MG63 (cell line): ENCODE data around the gene OSTM1. TPM values are rescaled to one million over a fixed set of nuclear protein-coding genes. Genes with fewer than 3 reads are reported as not detected.
"Not testable (repeated sequence)": the region's sequence is repeated elsewhere in the genome, so short reads cannot be mapped to it uniquely, and the experiment has no call there.

Experiments
- DNase-seq: peaks from one replicate; pipeline ENCODE4 v3.0.0-alpha.2; 2020
- H3K27me3 ChIP-seq: fragments of 250-450 bp; sonication (Bioruptor Pico); 2 replicates; pipeline ENCODE4 v1.5.1; 2020; ENCODE audit warnings: mild to moderate bottlenecking, moderate library complexity
- H3K36me3 ChIP-seq: fragments of 250-450 bp; sonication (Bioruptor Pico); 2 replicates; pipeline ENCODE4 v1.5.1; 2020; ENCODE audit warnings: mild to moderate bottlenecking, moderate library complexity
- H3K4me3 ChIP-seq: fragments of 250-450 bp; sonication (Bioruptor Pico); 2 replicates; pipeline ENCODE4 v1.5.1; 2020; ENCODE audit warnings: mild to moderate bottlenecking, moderate library complexity
- H3K9me3 ChIP-seq: fragments of 250-450 bp; sonication (Bioruptor Pico); 2 replicates; pipeline ENCODE4 v1.5.1; 2020; ENCODE audit warnings: mild to moderate bottlenecking, moderate library complexity
- total RNA-seq: library from RNA; depleted of rRNA; stranded (reverse); fragments of >200 nt; shearing (Covaris generic); gene quantifications from 2 replicates; pipeline ENCODE4 v1.2.3, GENCODE V29; 2014; ENCODE audit warnings: low replicate concordance; rRNA removed

Gene OSTM1
- total RNA-seq, 1 experiment from 2014 or later, result 21.5 TPM

GRCh38 chr6:108002365-108003221 is 71.9 kb downstream of the OSTM1 start:
- Histone ChIP-seq H3K36me3 (no peaks in the 10 kb centered on the region), H3K4me3 (no peak overlapping the region), H3K9me3 (no peaks in the 10 kb centered on the region), H3K27me3 (no peaks in the 10 kb centered on the region)
- peak; percentile 28 for DNase-seq

DNA sequence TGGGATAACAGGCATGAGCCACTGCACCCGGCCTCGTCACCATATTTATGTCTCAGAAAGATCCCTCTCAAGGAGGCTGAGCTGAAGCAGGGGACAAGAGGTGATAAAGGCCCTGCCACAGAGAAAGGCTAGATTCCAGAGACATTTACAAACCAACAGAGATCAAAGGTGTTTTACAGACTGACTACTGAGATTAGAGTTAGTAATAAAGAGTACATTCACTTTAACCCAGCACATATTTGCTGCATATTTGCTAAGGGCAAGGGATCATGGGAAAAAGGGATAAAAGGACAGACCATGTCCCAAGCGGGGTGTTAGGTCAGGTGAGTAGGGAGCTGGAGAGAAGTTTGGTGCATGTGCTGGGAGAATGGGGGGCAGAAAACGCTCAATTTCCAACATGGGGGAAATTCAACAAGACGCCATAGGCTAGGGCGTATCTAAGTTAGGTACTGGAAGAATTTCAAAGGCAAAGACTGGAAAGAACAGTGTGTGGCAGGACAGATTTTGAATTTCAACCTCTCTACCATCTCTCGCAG is 72.8 kb downstream of the OSTM1 start:
- no peaks in the 10 kb centered on the region for H3K9me3 ChIP-seq
- no peaks in the 10 kb centered on the region for H3K27me3 ChIP-seq
- H3K4me3 ChIP-seq, result no peak overlapping the region
- DNase-seq, result no peak
- no peaks in the 10 kb centered on the region for H3K36me3 ChIP-seq

GRCh38 chr6:108000259-108000658 is 74.3 kb downstream of the OSTM1 start:
- not testable (repeated sequence) for H3K4me3 ChIP-seq, H3K9me3 ChIP-seq, H3K36me3 ChIP-seq, H3K27me3 ChIP-seq, DNase-seq

DNA sequence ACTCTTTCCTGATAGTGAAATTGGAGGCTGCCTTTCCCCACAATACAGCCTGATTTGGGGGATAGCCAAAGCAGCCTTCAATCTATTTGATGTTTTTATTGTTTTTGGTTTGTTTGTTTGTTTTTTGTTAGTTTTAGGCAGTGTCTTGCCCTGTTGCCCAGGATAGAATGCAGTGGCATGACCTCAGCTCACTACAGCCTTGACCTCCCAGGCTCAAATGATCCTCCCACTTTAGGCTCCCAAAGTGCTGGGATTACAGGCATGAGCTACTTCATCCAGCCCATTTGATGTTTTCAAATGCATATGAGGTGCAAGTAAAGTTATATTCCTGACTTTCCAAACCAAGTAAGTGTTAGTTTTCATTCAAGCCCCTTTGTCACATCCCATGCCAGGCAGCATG is 75.2 kb downstream of the OSTM1 start:
- no peak for DNase-seq
- Histone ChIP-seq H3K36me3 (no peaks in the 10 kb centered on the region), H3K27me3 (no peaks in the 10 kb centered on the region), H3K9me3 (no peaks in the 10 kb centered on the region), H3K4me3 (no peak overlapping the region)

DNA sequence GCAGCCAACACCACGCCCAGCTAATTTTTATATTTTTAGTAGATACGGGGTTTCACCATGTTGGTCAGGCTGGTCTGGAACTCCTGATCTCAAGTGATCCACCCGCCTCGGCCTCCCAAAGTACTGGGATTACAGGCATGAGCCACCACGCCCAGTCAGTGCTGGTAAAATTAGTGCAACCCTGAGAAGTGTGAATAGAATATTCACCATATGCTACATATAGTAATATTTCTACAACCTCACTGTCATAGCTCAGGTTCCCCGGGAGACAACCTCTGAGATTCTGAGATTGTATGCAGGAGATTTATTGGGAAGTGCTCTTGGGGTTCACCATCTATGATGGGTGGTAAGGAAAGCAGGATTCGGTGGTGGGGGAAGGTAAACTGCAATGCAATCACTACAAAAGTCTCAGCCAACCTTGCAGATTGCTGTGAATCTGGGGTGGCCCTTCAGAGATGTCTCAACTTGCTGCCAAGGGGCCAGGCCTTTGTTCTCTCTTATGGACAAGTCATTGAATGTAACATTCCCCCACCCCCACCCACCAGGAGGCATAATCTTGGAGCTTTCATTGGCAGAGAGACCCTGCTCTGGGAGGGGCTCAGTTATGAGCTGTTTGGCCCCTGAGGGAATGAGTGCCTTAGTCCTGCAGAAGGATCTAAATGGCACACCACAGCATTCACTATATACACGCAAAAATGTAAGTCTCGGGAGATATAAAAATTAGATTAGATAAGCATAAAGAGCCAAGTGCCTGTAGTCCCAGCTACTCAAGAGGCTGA is 82.6 kb downstream of the OSTM1 start:
- DNase-seq, result no peak
- no peaks in the 10 kb centered on the region for H3K36me3 ChIP-seq
- no peak overlapping the region for H3K4me3 ChIP-seq

More for the DNA sequence above, 82.6 kb downstream of the OSTM1 start:
- no peaks in the 10 kb centered on the region for H3K27me3 ChIP-seq
- H3K9me3 ChIP-seq, result no peaks in the 10 kb centered on the region

Other genes starting within 250 kb of the OSTM1 start
- 7.0 and 19.2 TPM in 2 replicates for gene SEC63, start 116.5 kb downstream of the OSTM1 start, total RNA-seq
- gene NR2E1, start 91.3 kb upstream of the OSTM1 start, total RNA-seq, result 0.25 TPM in 1 of 2 replicates, not detected in the other
- gene SNX3, start 186.3 kb upstream of the OSTM1 start, total RNA-seq, result 235 and 327 TPM in 2 replicates
- 3.8 and 4.6 TPM in 2 replicates for gene AFG1L, start 220.3 kb upstream of the OSTM1 start, total RNA-seq